Right renal cortex interstitium (tissue), 3 donors: ENCODE results near the gene ACKR4. TPM values are rescaled to one million over a fixed set of nuclear protein-coding genes. Genes with fewer than 3 reads are reported as not detected.
"Not testable (repeated sequence)": the region's sequence is repeated elsewhere in the genome, so short reads cannot be mapped to it uniquely, and the experiment has no call there.

Source experiments
- DNase-seq, 3 donors: peaks; one replicate each; pipeline ENCODE4 v3.0.0-alpha.2; 2013; ENCODE audit warnings: low read depth in 3 of 3, low spot score in 2 of 3
- polyA plus RNA-seq, 3 donors: library from polyadenylated mRNA; unstranded; fragments of 120-200 nt; gene quantifications; one replicate each; pipeline ENCODE4 v1.2.1, GENCODE V29; 2013; ENCODE audit not compliant: insufficient read length in 3 of 3

Gene ACKR4
- polyA plus RNA-seq, 3 donors, result 1.0 to 2.2 (median 1.7) TPM

DNA sequence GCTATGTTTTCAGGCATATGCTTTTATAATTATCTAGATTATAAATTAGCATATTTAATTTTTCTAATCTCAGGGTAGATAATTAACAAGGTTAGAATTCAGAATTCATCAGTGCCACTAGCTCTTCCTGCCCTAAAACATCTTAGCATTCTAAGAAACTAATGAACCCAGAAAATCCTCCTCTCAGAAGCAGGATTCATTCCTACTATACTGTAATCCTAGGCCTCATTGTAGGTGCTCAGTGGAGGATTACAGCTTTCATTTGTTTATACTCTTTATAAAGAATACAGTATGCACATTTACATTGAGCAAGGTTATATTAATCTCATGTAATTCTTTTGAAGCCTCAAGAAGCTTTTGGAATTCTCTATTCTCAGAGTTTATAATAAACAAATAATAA, 41.6 kb downstream of the ACKR4 start:
- no peak for DNase-seq

DNA sequence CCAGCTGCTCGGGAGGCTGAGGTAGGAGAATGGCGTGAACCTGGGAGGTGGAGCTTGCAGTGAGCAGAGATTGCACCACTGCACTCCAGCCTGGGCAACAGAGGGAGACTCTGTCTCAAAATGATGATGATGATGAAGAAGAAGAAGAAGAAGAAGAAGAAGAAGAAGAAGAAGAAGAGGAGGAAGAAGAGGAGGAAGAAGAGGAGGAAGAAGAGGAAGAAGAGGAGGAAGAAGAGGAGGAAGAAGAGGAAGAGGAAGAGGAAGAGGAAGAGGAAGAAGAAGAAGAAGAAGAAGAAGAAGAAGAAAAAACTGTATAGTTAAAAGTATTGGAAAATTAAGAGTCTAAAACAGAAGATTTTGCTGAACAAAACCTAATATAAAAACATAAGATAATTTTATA, 44.4 kb downstream of the ACKR4 start:
- not testable (repeated sequence) for DNase-seq

DNA sequence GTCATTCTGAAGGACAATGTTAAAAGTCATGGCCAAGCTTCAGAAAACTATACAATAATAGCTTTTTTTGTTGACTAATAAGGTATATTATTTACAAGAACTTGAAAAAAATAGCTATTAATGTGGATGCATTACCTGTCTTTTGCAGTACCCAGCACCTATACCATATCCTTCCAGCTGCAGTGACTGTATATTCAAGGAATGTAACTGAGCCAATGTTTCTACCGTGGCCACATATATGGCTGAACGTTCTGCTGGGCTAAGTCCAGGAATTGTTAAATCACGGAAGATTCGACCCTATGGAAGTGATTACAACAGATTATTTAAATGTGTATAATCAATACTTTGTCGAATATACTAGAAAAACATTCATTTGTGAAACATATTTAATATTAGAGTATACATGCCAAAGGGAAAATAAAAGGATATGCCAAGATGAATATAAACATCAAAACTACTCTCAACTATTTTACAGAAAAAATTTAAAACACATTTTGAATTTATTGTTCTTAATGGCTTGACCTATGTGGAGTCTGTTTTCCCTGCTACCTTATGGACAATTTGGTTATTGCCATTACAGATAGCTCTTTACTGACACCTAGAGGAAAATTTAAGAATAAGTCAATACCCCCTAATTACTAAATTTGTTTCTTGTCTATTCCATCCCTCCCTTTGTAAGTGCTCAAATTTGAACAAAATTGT, 44.9 kb downstream of the ACKR4 start:
- DNase-seq, result no peak

DNA sequence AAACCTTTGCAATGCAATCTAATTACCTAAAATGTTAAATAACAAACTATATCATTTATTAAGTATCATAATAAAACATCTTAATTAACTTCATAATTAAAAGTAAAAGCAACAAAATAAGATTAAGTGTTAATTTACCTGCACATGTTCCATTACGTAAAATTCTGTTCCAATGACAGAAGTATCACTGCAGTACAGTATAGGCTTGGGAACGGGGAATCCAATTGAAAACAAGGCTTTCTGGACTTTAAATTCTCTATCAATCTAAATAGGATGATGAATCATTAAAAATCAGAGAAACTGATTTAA, 45.4 kb downstream of the ACKR4 start:
- DNase-seq, result no peak

DNA sequence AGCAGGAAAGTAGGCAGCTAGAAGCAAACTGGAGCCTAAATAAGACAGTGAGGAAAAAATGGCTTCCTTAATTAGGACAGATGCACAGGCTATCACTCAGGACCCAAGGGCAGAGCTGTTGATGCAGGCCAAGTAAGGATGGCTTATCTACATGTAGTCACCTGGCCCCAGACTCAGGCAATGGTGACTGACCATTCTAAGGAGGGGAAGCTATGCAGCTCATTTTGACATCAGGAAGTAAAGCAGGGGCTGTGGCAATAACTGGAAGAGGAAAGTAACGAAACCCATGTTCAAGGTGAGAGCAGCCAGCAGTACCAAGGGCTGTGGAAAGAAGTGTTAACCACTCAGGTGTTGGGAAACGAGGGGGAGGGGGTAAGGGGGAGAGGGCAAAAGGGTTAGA, 46.3 kb downstream of the ACKR4 start:
- DNase-seq, result no peak

DNA sequence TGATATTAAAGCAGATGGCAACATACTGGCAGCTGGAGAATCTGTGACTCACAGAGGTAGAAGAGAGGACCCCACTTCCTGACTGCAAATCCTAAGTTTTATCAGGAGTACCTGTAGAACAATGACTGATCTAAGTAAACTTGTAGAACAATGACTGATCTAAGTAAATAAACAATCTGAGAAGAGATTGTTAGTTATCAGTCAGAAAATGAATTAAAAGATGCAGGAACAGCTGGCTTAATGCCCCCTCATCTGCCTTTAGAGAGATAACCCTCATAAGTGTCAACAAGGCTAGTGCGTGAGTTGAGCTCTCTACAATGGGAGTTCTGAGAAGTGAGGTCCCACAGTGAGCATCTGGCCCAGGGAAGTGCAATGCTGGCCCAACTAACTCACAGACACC, 48.0 kb downstream of the ACKR4 start:
- no peak for DNase-seq

DNA sequence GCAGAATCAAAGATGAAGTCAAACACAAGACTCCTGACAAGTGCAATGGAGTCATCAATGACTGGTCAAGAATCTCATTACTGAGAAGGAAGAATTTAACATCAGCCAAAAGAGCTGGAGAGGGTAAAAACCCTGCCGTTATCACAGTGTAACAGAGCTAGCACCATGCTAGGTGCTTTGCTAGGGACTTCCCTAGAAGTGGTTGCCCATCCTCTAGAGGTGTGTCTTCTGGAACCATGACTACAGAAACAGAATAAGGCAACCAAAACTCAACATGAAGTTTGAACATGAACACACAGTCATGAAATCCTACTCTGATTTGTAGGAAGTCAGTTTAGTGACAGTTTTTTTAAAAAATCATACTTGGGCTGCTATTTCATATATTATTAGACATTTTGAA, 53.1 kb downstream of the ACKR4 start:
- DNase-seq, result no peak

Other genes with a start within 250 kb of the ACKR4 start
- gene DNAJC13, start 179.8 kb upstream of the ACKR4 start, polyA plus RNA-seq, result 10 to 100 TPM; 49.7 to 50.7 (median 50.5) TPM
- gene ACAD11, start 62.5 kb downstream of the ACKR4 start, polyA plus RNA-seq, result 10 to 100 TPM; 30.9 to 46.6 (median 33.8) TPM
- gene UBA5, start 63.1 kb downstream of the ACKR4 start, polyA plus RNA-seq, result 10 to 100 TPM; 60.2 to 66.7 (median 64.1) TPM
- gene NPHP3, start 125.1 kb downstream of the ACKR4 start, polyA plus RNA-seq, result 10 to 100 TPM; 29.9 to 37.9 (median 36.2) TPM